Left cardiac atrium (tissue), 4 donors: Measurements from ENCODE around the gene MBTD1. TPM values are rescaled to one million over a fixed set of nuclear protein-coding genes. Genes with fewer than 3 reads are reported as not detected.
"Not testable (repeated sequence)": the region's sequence is repeated elsewhere in the genome, so short reads cannot be mapped to it uniquely, and the experiment has no call there.

Source experiments
- ATAC-seq, 2 donors: fragments of 200-7000 bp; cut with Tn5 transposase; one replicate each; pipeline ENCODE4 v1.9.1; 2020; ENCODE audit warnings: mild to moderate bottlenecking in 2 of 2, moderate library complexity in 2 of 2
- DNase-seq: peaks from one replicate; pipeline ENCODE4 v3.0.0-alpha.2; 2020
- intact Hi-C, 2 donors: fragments of 100-400 bp; cut with DNase I; formaldehyde crosslinking; loops; one replicate each; pipeline versions ENCODE4 v1.14.1 to v1.15.1; 2022 to 2023
- long read RNA-seq: library from polyadenylated mRNA; unstranded; transcript quantifications from one replicate; pipeline ENCODE4 v2.0.0, GENCODE V29; 2021
- total RNA-seq, 2 donors: library from RNA; stranded (reverse); fragmentation: NEBNext Ultra II Directional; extraction: Animal tissue kit (Norgen Biotek cat#: 25700); gene quantifications; one replicate each; pipeline ENCODE4 v1.2.1, GENCODE V29; 2021
- donor health status: DM: no; HTN: yes; CAD: no.
- donor health status: DM: no; HTN: yes; CAD: no; lungs with severe emphysema.
- donor health status: DM: yes; HTN: yes; CAD: no.
- donor health status: Dilated cardiomyopathy.

The MBTD1 gene
- 1 to 10 TPM; 6.4 to 6.6 TPM for total RNA-seq
- long read RNA-seq, partial matches to known transcripts: 0 of 1 reads
- long read RNA-seq, other reads (novel, unspliced or antisense): 1 of 1 reads

GRCh38 chr17:51259564-51260236, at the start of gene MBTD1:
MBTD1 (minus strand) TSS chr17:51260049; CDS start chr17:51225161, 34,888 bp downstream.
- intact Hi-C loops: no loop called here
- ATAC-seq: peak; percentile 94
- peak; percentile 95 for DNase-seq

- intact Hi-C loops: no loop called here
- ATAC-seq (no peak), DNase-seq (no peak)
These were observed 45.3 kb upstream of the MBTD1 start for GRCh38 chr17:51305182-51305581.

GRCh38 chr17:51299859-51300258, 40.0 kb upstream of the MBTD1 start:
- DNase-seq (no peak), ATAC-seq (no peak)
- intact Hi-C loops: loop anchor here (5.0 to 10.0 kb wide), 2 partner anchors 235 to 237 kb away; no protein-coding TSS in a partner anchor

- DNase-seq (no peak), ATAC-seq (no peak)
- intact Hi-C loops: loop anchor here (5.0 to 10.0 kb wide), 2 partner anchors 236 to 239 kb away; no protein-coding TSS in a partner anchor
These were observed 38.9 kb upstream of the MBTD1 start for GRCh38 chr17:51298508-51299371.

DNA sequence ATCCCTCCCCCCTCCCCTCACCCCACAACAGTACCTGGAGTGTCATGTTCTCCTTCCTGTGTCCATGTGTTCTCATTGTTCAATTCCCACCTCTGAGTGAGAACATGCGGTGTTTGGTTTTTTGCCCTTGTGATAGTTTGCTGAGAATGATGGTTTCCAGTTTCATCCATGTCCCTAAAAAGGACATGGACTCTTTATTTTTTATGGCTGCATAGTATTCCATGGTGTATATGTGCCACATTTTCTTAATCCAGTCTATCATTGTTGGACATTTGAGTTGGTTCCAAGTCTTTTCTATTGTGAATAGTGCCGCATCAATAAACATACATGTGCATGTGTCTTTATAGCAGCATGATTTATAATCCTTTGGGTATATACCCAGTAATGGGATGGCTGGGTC, 34.5 kb upstream of the MBTD1 start:
- ATAC-seq: not testable (repeated sequence)

DNA sequence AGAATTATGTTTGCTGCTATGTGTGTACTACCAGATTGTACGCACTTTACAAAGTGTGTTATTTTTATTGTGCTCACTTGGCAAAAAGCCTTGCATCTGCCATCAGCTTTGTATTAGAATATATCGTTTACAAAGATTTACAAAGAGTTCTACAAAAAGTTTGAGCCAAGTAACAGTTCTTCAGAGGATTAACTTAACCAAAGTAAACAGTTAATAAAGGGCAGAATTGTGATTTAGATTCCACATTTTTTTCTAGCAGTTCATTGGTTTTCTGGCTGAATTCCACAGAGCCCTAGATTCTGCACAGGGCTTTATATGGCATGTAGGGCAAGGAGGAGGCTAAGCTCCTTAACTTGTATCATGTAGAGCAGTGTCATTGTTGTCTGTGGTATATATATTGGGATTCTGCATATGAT, 29.9 kb upstream of the MBTD1 start:
- intact Hi-C loops: loop anchor here in 1 of 2 donors (10.0 kb wide), 1 partner anchor 245 kb away; no protein-coding TSS in a partner anchor
- ATAC-seq: no peak

More for the DNA sequence above, 34.5 kb upstream of the MBTD1 start:
- intact Hi-C loops: loop anchor here in 1 of 2 donors (10.0 kb wide), 1 partner anchor 240 kb away; no protein-coding TSS in a partner anchor
- DNase-seq: not testable (repeated sequence)

GRCh38 chr17:51287412-51287811, 27.6 kb upstream of the MBTD1 start:
- DNase-seq: no peak
- intact Hi-C loops: no loop called here
- no peak for ATAC-seq

More for the DNA sequence above, 29.9 kb upstream of the MBTD1 start:
- DNase-seq: no peak

- intact Hi-C loops: no loop called here
- DNase-seq (no peak), ATAC-seq (no peak)
These were observed 19.3 kb upstream of the MBTD1 start for GRCh38 chr17:51279183-51279582.

- DNase-seq (no peak), ATAC-seq (no peak)
- intact Hi-C loops: no loop called here
These were observed 15.5 kb upstream of the MBTD1 start for GRCh38 chr17:51275381-51275780.

- DNase-seq (no peak), ATAC-seq (no peak)
- intact Hi-C loops: no loop called here
These were observed 13.0 kb upstream of the MBTD1 start for GRCh38 chr17:51272812-51273211.

- ATAC-seq (peak in 1 of 2 donors; percentile 23), DNase-seq (no peak)
- intact Hi-C loops: no loop called here
These were observed 10.8 kb upstream of the MBTD1 start for GRCh38 chr17:51270636-51271035.

DNA sequence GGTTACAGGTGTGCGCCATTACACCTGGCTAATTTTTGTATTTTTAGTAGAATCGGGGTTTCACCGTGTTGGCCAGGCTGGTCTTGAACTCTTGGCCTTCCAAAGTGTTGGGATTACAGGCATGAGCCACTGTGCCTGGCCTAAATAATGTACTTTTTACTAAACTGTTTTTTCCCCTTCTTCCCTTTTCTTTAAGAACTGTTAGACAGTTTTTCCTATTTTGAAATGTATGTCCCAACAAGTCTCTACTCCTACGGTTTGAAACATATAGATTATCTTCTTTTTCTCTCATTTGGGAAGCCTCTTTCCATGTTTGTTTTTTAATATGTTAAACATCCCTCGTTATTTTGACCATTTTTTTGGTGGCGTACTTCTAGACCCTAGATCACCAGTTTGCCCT, 10.1 kb upstream of the MBTD1 start:
- ATAC-seq (no peak), DNase-seq (no peak)
- intact Hi-C loops: no loop called here

GRCh38 chr17:51264466-51264865, 4.6 kb upstream of the MBTD1 start:
- intact Hi-C loops, ATAC-seq, DNase-seq: not testable (repeated sequence)

DNA sequence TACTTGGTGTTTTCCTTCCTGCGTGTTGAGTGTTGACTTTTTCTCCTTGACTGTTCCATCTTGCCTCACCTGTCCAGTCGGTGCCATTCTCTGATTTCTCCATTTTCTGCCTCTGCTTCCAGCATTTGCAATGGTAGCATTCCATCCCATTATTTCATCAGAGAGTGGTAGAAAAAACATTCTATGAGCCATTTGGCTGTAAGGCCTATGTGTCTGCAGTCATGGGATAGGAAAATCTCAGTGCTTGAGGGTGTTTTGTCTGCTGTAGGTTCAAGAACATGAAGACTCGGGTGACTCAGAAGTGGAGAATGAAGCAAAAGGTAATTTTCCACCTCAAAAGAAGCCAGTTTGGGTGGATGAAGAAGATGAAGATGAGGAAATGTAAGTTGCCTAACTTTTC, 3.2 kb upstream of the MBTD1 start:
- DNase-seq (no peak), ATAC-seq (no peak)
- intact Hi-C loops: no loop called here

DNA sequence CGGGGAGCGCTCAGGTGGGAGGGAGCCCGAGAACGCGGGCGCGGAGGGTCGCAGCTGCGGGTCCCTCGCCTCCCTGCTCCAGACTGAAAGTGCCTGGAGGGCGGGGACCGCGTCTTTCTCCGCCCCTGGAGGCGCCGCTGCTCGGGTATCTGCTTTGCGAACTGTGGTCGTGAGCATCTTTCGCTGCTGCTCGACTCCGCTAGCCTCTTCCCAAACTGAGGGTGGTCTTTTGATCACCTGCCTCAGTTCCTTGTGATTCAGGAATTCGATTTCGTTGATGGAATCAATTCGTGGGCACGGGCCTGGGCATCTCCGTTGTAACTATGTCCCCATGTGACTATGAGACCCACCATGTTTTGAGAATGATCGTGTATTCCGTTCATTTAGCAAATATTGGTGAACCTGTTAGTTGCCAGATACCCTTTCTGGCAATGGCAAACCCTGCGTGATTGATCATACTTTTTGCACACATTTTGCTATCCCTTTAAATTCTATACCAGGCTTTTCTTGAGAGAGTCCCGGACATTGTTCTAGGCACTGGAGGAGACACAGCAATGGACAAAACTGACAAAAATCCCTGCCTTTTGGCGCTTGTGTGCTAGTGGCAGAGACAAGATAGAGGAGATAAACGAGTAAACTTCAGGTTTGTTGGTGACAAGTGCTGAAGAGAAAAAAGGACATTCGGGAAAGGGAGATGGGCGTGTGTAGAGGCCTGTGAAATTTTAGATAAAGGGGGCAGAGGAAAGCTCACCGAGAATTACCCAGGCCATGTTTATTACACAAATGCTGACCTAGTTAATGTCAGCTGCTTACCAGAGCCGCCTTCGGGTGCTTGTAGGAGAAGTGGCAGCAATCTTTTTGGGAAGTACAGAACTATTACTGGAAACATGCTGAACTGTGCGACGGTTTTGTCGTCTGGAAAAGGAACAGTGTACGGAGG, 1.4 kb upstream of the MBTD1 start:
- intact Hi-C loops: no loop called here
- ATAC-seq: no peak
- DNase-seq: peak; percentile 24

DNA sequence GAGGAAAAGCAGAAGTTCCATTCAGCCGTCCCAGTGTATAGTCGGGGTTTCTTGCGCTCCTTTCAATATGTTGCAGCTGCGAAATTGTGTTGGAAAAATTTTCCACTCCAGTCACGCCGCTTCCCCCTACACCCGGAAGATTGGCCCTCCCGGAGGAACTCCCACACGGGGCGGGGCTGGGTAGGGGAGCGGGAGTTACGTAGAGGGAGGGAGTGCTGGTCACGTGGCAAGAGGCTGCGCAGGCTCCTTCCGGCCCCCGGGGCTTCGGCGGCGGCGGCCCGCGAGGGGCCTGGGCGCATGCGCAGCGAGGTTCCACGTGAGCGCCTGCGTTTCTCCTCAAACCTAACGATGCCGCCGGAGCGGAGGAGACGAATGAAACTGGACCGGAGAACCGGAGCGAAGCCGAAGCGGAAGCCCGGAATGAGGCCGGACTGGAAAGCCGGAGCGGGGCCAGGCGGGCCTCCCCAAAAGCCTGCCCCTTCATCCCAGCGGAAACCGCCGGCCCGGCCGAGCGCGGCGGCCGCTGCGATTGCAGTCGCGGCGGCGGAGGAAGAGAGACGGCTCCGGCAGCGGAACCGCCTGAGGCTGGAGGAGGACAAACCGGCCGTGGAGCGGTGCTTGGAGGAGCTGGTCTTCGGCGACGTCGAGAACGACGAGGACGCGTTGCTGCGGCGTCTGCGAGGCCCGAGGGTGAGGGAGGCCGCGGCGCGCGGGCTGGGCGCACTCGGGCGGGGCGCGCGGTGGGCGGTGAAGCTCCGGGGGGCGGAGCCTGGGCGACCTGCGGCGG, 581 bp upstream of the MBTD1 start, which contains the start of gene UTP18:
TSS of gene UTP18 (plus strand) at position 310 of the 787 bp plus-strand sequence. CDS start at position 349, 39 bp downstream.
- ATAC-seq (peak; percentile 96 to 97), DNase-seq (peak; percentile 98)
- intact Hi-C loops: no loop called here

DNA sequence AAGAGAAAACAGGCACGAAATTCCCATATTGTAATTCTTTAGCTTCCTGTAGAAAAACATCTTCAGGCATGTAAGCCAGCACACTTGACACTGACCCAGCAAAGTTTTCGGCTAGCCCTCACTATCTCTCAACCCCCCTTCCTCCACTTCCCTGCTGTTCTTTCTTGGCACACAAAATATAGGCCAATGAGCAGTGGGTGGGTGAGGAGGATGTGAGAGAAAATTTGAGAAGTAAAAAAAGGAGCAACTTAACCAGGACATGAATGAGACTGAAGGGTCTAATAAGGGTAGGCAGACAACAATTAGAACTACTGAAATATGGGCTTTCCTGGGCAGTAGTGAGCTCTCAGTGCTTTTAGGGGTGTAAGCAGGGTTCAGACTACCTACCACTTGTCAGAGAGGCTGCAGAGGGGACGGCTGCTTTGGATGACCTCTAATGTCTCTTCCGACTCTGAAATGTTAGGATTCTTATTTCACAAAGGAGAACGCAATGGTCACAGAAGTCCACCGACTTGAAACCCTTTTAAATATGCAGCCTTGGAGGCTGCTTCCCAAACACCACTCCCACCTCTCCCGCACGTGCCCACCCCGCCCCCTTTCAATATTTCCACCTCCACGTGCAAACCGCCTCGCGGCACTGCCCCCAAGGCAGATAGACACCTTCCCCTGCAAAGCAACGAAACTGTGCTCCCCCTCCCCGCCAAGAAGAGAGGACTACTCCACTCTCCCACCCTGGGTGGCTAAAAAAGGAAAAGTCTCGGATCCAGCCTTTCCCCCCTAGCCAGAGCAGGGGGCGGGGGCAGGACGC, 889 bp downstream of the MBTD1 start:
- DNase-seq (peak; percentile 40), ATAC-seq (no peak)
- intact Hi-C loops: no loop called here
